Neural progenitor cell (in vitro differentiated cells): Measurements from ENCODE around the gene IWS1. TPM values are rescaled to one million over a fixed set of nuclear protein-coding genes. Genes with fewer than 3 reads are reported as not detected.

Source experiments
- DNase-seq: peaks from one replicate; pipeline ENCODE4 v3.0.0-alpha.2; 2016; ENCODE audit warnings: low spot score
- H2AFZ ChIP-seq: fragments of 200-600 bp; sonication (generic); replicated peaks from 2 replicates; pipeline ENCODE4 v1.6.1; 2016; ENCODE audit warnings: antibody characterized with exemption
- H3F3A ChIP-seq: fragments of 200-600 bp; sonication (generic); 2 replicates; pipeline ENCODE4 v1.6.1; 2016; ENCODE audit warnings: antibody characterized with exemption, low read depth
- H3K27ac ChIP-seq: fragments of 200-600 bp; sonication (generic); 2 replicates; pipeline ENCODE4 v1.5.1; 2016; ENCODE audit warnings: mild to moderate bottlenecking
- H3K27me3 ChIP-seq: fragments of 200-600 bp; sonication (generic); 2 replicates; pipeline ENCODE4 v1.6.1; 2016; ENCODE audit warnings: mild to moderate bottlenecking, moderate library complexity
- H3K36me3 ChIP-seq: fragments of 200-600 bp; sonication (generic); 2 replicates; pipeline ENCODE4 v1.5.1; 2016
- H3K4me1 ChIP-seq: fragments of 200-600 bp; sonication (generic); 2 replicates; pipeline ENCODE4 v1.6.1; 2016; ENCODE audit warnings: mixed run types
- H3K4me2 ChIP-seq: fragments of 200-600 bp; sonication (generic); 2 replicates; pipeline ENCODE4 v1.6.1; 2016
- H3K4me3 ChIP-seq: fragments of 200-600 bp; sonication (generic); 2 replicates; pipeline ENCODE4 v1.5.1; 2016
- H3K79me2 ChIP-seq: fragments of 200-600 bp; sonication (generic); 2 replicates; pipeline ENCODE4 v1.6.1; 2016; ENCODE audit warnings: low read depth
- H3K9ac ChIP-seq: fragments of 200-600 bp; sonication (generic); 2 replicates; pipeline ENCODE4 v1.6.1; 2016
- H3K9me3 ChIP-seq: fragments of 200-600 bp; sonication (generic); 2 replicates; pipeline ENCODE4 v1.5.1; 2016; ENCODE audit warnings: low read depth
- H4K20me1 ChIP-seq: fragments of 200-600 bp; sonication (generic); 2 replicates; pipeline ENCODE4 v1.6.1; 2016; ENCODE audit warnings: low read depth
- H3K27ac Mint-ChIP-seq: 3 replicates; pipeline ENCODE4 v1.8.0; 2021; ENCODE audit warnings: mixed read lengths
- H3K27me3 Mint-ChIP-seq: 2 replicates; pipeline ENCODE4 v1.8.0; 2022; ENCODE audit warnings: low read depth, mild to moderate bottlenecking, inconsistent platforms, moderate library complexity, mixed read lengths; ENCODE audit not compliant: insufficient read depth
- H3K36me3 Mint-ChIP-seq: 3 replicates; pipeline ENCODE4 v1.8.0; 2021; ENCODE audit warnings: mixed read lengths
- H3K4me1 Mint-ChIP-seq: 3 replicates; pipeline ENCODE4 v1.8.0; 2021; ENCODE audit warnings: mixed read lengths
- H3K4me3 Mint-ChIP-seq: 3 replicates; pipeline ENCODE4 v1.8.0; 2021; ENCODE audit warnings: mild to moderate bottlenecking, moderate library complexity, mixed read lengths
- H3K9me3 Mint-ChIP-seq: 3 replicates; pipeline ENCODE4 v1.8.0; 2020; ENCODE audit warnings: mixed read lengths
- EZH2 ChIP-seq: fragments of 200-600 bp; sonication (generic); IDR thresholded peaks from 2 replicates; pipeline ENCODE4 v1.6.1; 2017; ENCODE audit warnings: antibody characterized with exemption, mild to moderate bottlenecking, moderate library complexity
- EZH2phosphoT487 ChIP-seq: fragments of 200-600 bp; sonication (generic); IDR thresholded peaks from 2 replicates; pipeline ENCODE4 v1.6.1; 2017; ENCODE audit warnings: antibody characterized with exemption
- total RNA-seq: library from RNA; depleted of rRNA; stranded (reverse); fragments of >200 nt; gene quantifications from 2 replicates; pipeline ENCODE4 v1.2.3, GENCODE V29; 2015; ENCODE audit warnings: low replicate concordance
- TF ChIP-seq, protein P1 (sequence below): fragments of 200-600 bp; sonication (generic); IDR thresholded peaks from 2 replicates; pipeline ENCODE4 v1.5.1; 2017; ENCODE audit warnings: antibody characterized with exemption, mild to moderate bottlenecking

The IWS1 gene
- total RNA-seq, 1 donor from 2014 or later: 115 TPM

DNA sequence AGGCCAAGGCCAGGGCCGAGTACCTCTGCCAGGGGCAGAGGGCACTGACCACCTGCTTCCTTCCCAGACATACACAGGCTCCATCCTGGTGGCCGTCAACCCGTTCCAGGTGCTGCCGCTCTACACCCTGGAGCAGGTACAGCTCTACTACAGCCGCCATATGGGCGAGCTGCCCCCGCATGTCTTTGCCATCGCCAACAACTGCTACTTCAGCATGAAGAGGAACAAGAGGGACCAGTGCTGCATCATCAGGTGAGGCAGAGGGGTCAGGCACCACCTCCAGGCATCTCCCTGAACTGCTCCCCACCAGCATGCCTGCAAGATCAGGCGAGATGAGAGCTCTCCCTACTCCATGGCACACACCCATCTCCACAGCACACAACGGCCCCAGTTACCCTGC lies 40.3 kb upstream of the IWS1 start:
- Mint-ChIP-seq H3K27ac (no peak overlapping the region), H3K4me1 (peaks cover 7% of the 10 kb centered on the region), H3K9me3 (no peaks in the 10 kb centered on the region), H3K36me3 (no peaks in the 10 kb centered on the region), H3K4me3 (no peak overlapping the region), H3K27me3 (peaks cover 6% of the 10 kb centered on the region)
- Histone ChIP-seq H3K36me3 (no peaks in the 10 kb centered on the region), H3K9me3 (no peaks in the 10 kb centered on the region), H3K79me2 (no peaks in the 10 kb centered on the region), H3K4me1 (no peaks in the 10 kb centered on the region), H3K27me3 (no peaks in the 10 kb centered on the region), H3F3A (no peaks in the 10 kb centered on the region), H3K4me3 (no peak overlapping the region), H3K4me2 (no peak overlapping the region), H3K27ac (no peak overlapping the region), H2AFZ (no peak overlapping the region), H3K9ac (no peak overlapping the region), H4K20me1 (no peaks in the 10 kb centered on the region)
- TF ChIP-seq, protein P1, sequence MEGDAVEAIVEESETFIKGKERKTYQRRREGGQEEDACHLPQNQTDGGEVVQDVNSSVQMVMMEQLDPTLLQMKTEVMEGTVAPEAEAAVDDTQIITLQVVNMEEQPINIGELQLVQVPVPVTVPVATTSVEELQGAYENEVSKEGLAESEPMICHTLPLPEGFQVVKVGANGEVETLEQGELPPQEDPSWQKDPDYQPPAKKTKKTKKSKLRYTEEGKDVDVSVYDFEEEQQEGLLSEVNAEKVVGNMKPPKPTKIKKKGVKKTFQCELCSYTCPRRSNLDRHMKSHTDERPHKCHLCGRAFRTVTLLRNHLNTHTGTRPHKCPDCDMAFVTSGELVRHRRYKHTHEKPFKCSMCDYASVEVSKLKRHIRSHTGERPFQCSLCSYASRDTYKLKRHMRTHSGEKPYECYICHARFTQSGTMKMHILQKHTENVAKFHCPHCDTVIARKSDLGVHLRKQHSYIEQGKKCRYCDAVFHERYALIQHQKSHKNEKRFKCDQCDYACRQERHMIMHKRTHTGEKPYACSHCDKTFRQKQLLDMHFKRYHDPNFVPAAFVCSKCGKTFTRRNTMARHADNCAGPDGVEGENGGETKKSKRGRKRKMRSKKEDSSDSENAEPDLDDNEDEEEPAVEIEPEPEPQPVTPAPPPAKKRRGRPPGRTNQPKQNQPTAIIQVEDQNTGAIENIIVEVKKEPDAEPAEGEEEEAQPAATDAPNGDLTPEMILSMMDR: no peak
- TF ChIP-seq EZH2: no peak
- no peak for TF ChIP-seq EZH2phosphoT487
- DNase-seq: no peak

DNA sequence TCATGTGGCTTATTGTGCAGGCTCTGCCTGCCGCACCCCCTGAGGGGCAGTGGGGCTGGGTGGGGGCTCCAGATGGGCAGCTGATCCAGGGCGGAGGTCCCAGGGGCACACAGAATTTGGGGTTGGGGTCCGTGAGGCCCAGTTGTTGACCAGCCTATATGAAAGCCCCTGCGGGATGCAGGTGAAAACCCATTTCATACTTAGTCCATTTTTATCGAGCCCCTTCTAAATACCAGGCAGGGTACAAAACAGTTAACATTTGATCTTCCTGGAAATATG lies 39.8 kb upstream of the IWS1 start:
- no peaks in the 10 kb centered on the region for H3K9me3 Mint-ChIP-seq
- H3K4me3 ChIP-seq: no peak overlapping the region
- no peak overlapping the region for H3K27ac Mint-ChIP-seq
- peaks cover 7% of the 10 kb centered on the region for H3K4me1 Mint-ChIP-seq
- H3K9me3 ChIP-seq: no peaks in the 10 kb centered on the region
- no peaks in the 10 kb centered on the region for H3K27me3 ChIP-seq
- H3F3A ChIP-seq: no peaks in the 10 kb centered on the region
- H3K4me3 Mint-ChIP-seq: no peak overlapping the region
- H3K27ac ChIP-seq: no peak overlapping the region
- no peak overlapping the region for H3K9ac ChIP-seq
- no peaks in the 10 kb centered on the region for H3K79me2 ChIP-seq
- no peaks in the 10 kb centered on the region for H3K36me3 Mint-ChIP-seq
- DNase-seq: no peak
- no peaks in the 10 kb centered on the region for H3K4me1 ChIP-seq
- no peaks in the 10 kb centered on the region for H4K20me1 ChIP-seq
- no peak overlapping the region for H2AFZ ChIP-seq
- peaks cover 7% of the 10 kb centered on the region for H3K27me3 Mint-ChIP-seq
- no peak overlapping the region for H3K4me2 ChIP-seq
- H3K36me3 ChIP-seq: no peaks in the 10 kb centered on the region
- TF ChIP-seq EZH2 (no peak), EZH2phosphoT487 (no peak)
- TF ChIP-seq, protein P1: no peak

DNA sequence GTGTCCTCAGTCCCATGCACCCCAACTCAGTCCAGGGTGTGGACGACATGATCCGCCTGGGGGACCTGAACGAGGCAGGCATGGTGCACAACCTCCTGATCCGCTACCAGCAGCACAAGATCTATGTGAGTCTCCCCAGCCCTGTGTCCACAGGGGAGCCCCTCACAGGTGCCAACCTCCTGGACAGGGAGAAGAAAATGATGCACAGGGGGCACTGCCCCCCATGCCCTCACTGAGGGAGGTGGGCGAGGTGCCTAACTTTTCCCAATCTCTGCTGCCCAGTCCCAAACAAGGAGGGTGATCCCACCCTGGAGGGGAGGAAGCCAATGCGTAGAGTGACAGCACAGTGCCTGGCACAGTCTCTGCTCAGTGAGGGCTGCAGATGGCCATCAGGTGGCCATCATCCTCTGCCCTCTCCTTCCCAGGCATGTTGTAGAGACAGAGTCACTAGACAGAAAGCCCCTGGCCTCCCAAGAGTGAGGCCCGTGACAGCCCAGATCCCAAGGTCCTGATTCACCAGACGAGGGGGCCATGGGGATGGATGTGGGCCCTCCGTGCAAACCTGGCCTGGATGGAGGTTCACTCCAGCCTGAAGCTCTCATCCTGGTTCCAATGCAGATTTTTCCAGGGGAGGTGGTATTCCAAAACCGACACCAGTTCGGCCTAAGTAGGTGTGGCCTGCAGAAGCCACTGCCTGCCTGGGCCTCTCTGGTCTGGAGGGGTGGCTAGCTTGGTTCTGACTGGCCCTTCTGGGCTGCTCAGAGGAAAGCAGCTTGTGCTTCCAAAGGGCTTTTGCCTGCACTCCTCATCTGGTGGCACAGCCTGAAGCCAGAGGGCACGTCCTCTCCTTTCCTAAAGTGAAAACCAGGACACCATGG lies 39.2 kb upstream of the IWS1 start:
- Histone ChIP-seq H3K4me3 (no peak overlapping the region), H3F3A (no peaks in the 10 kb centered on the region), H3K4me2 (no peak overlapping the region), H3K27me3 (no peaks in the 10 kb centered on the region), H3K4me1 (no peaks in the 10 kb centered on the region), H3K9me3 (no peaks in the 10 kb centered on the region), H3K79me2 (no peaks in the 10 kb centered on the region), H3K36me3 (no peaks in the 10 kb centered on the region), H4K20me1 (no peaks in the 10 kb centered on the region), H3K9ac (no peak overlapping the region), H2AFZ (no peak overlapping the region), H3K27ac (no peak overlapping the region)
- DNase-seq: no peak
- no peak overlapping the region for H3K27ac Mint-ChIP-seq
- peaks cover 5% of the 10 kb centered on the region for H3K4me1 Mint-ChIP-seq
- no peaks in the 10 kb centered on the region for H3K9me3 Mint-ChIP-seq
- TF ChIP-seq EZH2phosphoT487 (no peak), EZH2 (no peak)
- TF ChIP-seq, protein P1: no peak
- no peaks in the 10 kb centered on the region for H3K36me3 Mint-ChIP-seq
- H3K4me3 Mint-ChIP-seq: no peak overlapping the region
- H3K27me3 Mint-ChIP-seq: peaks cover 10% of the 10 kb centered on the region
